Gastroesophageal sphincter (tissue), 4 donors: ENCODE results near the gene COL11A1. TPM values are rescaled to one million over a fixed set of nuclear protein-coding genes. Genes with fewer than 3 reads are reported as not detected.

Source experiments
- ATAC-seq: fragments of 150-250 bp; one replicate; pipeline ENCODE4 v1.9.1; 2016; ENCODE audit warnings: mild to moderate bottlenecking, moderate library complexity
- H3K27ac ChIP-seq, 4 donors: fragments of 200-600 bp; sonication (generic) in 3 of 4; 1 replicate in 3 of 4; 2 replicates in 1 of 4; pipeline ENCODE4 v1.5.1; 2016 to 2019
- H3K27me3 ChIP-seq: fragments of 200-600 bp; sonication (generic); one replicate; pipeline ENCODE4 v1.5.1; 2019
- H3K36me3 ChIP-seq, 2 donors: fragments of 200-600 bp; sonication (generic); one replicate each; pipeline ENCODE4 v1.5.1; 2019; ENCODE audit warnings: control low read depth in 1 of 2
- H3K4me1 ChIP-seq, 3 donors: fragments of 200-600 bp; sonication (generic); 1 replicate in 2 of 3; 2 replicates in 1 of 3; pipeline ENCODE4 v1.5.1; 2016 to 2019; ENCODE audit warnings: control low read depth in 2 of 3
- H3K4me3 ChIP-seq, 2 donors: fragments of 200-600 bp; sonication (generic); one replicate each; pipeline ENCODE4 v1.5.1; 2019; ENCODE audit warnings: mild to moderate bottlenecking in 1 of 2, moderate library complexity in 1 of 2
- H3K9me3 ChIP-seq, 3 donors: fragments of 200-600 bp; sonication (generic); one replicate each; pipeline ENCODE4 v1.5.1; 2017 to 2019; ENCODE audit warnings: control low read depth in 2 of 3
- EP300 ChIP-seq: sonication (generic); formaldehyde crosslinking; IDR thresholded peaks from one replicate; pipeline ENCODE4 v1.6.1; 2017; ENCODE audit warnings: antibody characterized with exemption, mild to moderate bottlenecking
- POLR2A ChIP-seq, 2 donors: fragments of 450-650 bp; IDR thresholded peaks; one replicate each; pipeline ENCODE4 v1.6.1; 2017; ENCODE audit warnings: antibody characterized with exemption in 2 of 2, mild to moderate bottlenecking in 2 of 2, moderate library complexity in 1 of 2
- POLR2AphosphoS5 ChIP-seq: sonication (generic); formaldehyde crosslinking; IDR thresholded peaks from one replicate; pipeline ENCODE4 v1.6.1; 2017; ENCODE audit warnings: antibody characterized with exemption
- WGBS, 2 donors: methylation state at CpG; one replicate each; pipeline ENCODE4 v1.1.5; 2018; ENCODE audit warnings: low coverage in 1 of 2; 5-methylcytosine and 5-hydroxymethylcytosine counted together
- total RNA-seq, 4 donors: library from RNA; depleted of rRNA; stranded (reverse); fragments of >200 nt; gene quantifications; one replicate each; pipeline ENCODE4 v1.1.0, GENCODE V29; 2016
- TF ChIP-seq, protein P1 (sequence below), 4 experiments: fragments of 200-600 bp in 2 of 4; fragments of 450-650 bp in 2 of 4; sonication (generic) in 1 of 4; IDR thresholded peaks; one replicate each; pipeline ENCODE4 v1.5.1; 2017 to 2019; ENCODE audit warnings: antibody characterized with exemption in 4 of 4, mild to moderate bottlenecking in 2 of 4, moderate library complexity in 2 of 4

The COL11A1 gene
- total RNA-seq, 4 donors from 2014 or later = 0.19 TPM; not detected in 3

DNA sequence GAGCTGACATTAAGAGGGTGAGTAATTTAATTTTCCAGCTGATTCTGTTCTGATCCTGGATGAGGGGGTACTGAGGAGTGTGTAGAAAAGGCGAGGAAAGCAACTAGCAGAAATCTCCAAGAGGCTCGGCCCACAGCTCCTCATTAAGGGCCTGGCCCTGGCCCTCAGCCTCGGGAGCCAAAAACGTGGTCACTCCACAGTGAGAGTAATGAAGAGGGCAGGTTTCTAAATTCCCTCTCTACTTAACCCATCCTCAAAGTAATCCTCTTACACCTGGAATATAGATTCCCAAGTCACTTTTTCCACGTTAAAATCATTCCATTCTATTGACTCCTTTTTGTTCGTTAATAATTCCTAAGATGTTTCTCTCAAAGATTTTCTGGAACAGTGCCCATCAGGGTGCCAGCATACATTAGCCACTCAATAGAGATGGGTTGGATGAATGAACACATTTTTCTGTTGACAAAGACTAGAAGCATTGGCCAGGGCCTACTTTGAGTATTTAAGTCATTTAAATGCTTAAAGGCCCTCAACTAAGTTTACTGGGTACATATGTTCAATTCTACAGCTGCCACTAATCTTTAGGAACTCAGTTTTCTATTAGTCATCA lies 1.1 kb upstream of the COL11A1 start:
- WGBS, 2 donors = 72 to 74% methylated on average over 6 of the region's 6 CpGs
- H3K36me3 ChIP-seq = no peaks in the 10 kb centered on the region
- no peak for ATAC-seq
- no peak for TF ChIP-seq POLR2A (IDR thresholded peaks at IDR 0.05)
- TF ChIP-seq EP300 = no peak
- TF ChIP-seq, protein P1, sequence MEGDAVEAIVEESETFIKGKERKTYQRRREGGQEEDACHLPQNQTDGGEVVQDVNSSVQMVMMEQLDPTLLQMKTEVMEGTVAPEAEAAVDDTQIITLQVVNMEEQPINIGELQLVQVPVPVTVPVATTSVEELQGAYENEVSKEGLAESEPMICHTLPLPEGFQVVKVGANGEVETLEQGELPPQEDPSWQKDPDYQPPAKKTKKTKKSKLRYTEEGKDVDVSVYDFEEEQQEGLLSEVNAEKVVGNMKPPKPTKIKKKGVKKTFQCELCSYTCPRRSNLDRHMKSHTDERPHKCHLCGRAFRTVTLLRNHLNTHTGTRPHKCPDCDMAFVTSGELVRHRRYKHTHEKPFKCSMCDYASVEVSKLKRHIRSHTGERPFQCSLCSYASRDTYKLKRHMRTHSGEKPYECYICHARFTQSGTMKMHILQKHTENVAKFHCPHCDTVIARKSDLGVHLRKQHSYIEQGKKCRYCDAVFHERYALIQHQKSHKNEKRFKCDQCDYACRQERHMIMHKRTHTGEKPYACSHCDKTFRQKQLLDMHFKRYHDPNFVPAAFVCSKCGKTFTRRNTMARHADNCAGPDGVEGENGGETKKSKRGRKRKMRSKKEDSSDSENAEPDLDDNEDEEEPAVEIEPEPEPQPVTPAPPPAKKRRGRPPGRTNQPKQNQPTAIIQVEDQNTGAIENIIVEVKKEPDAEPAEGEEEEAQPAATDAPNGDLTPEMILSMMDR (IDR thresholded peaks at IDR 0.05) = no peak
- no peak for TF ChIP-seq POLR2AphosphoS5
- peaks cover 0 to 25% (median 6%) of the 10 kb centered on the region in 3 donors for H3K4me1 ChIP-seq
- no peak overlapping the region for H3K4me3 ChIP-seq
- H3K27me3 ChIP-seq = peaks cover 3% of the 10 kb centered on the region
- H3K27ac ChIP-seq = no peak overlapping the region
- H3K9me3 ChIP-seq = no peaks in the 10 kb centered on the region

- no peak overlapping the region for H3K27ac ChIP-seq
- TF ChIP-seq, protein P1 (IDR thresholded peaks at IDR 0.05) = no peak
- no peak for TF ChIP-seq POLR2AphosphoS5
- TF ChIP-seq POLR2A (IDR thresholded peaks at IDR 0.05) = no peak
- no peak for TF ChIP-seq EP300
- H3K4me3 ChIP-seq = peak overlapping the region; percentile 14 to 47
- no peaks in the 10 kb centered on the region for H3K36me3 ChIP-seq
- 0 to 5% methylated on average over 4 to 14 of the region's 19 CpGs for WGBS, 2 donors
- H3K9me3 ChIP-seq = no peaks in the 10 kb centered on the region
- H3K4me1 ChIP-seq = peaks cover 0 to 25% (median 6%) of the 10 kb centered on the region in 3 donors
- no peak for ATAC-seq
- peaks cover 3% of the 10 kb centered on the region for H3K27me3 ChIP-seq
Observed at GRCh38 chr1:103107741-103108375, 464 bp downstream of the COL11A1 start.

- 1 to 6% methylated on average over 9 of the region's 23 CpGs for WGBS, 2 donors
- peak; percentile 73 for ATAC-seq
- no peak overlapping the region for H3K27ac ChIP-seq
- TF ChIP-seq EP300 (no peak), POLR2A (IDR thresholded peaks at IDR 0.05) (no peak), POLR2AphosphoS5 (no peak)
- TF ChIP-seq, protein P1 (IDR thresholded peaks at IDR 0.05) = peak in 3 of 4 experiments; percentile 16 to 53 (median 37)
- peak overlapping the region; percentile 18 to 47 for H3K4me3 ChIP-seq
- peaks cover 0 to 25% (median 6%) of the 10 kb centered on the region in 3 donors for H3K4me1 ChIP-seq
- H3K9me3 ChIP-seq = no peaks in the 10 kb centered on the region
- no peaks in the 10 kb centered on the region for H3K36me3 ChIP-seq
- H3K27me3 ChIP-seq = peaks cover 3% of the 10 kb centered on the region
Observed at GRCh38 chr1:103106426-103107341, 1.6 kb downstream of the COL11A1 start.

- 0% methylated on average over 1 of the region's 1 CpG; no CpG with 5 or more reads in 1 of the 2 donors for WGBS, 2 donors
Observed at GRCh38 chr1:103101399-103101798, 6.9 kb downstream of the COL11A1 start.

More at GRCh38 chr1:103101399-103101798, 6.9 kb downstream of the COL11A1 start:
- Histone ChIP-seq H3K4me3 (no peak overlapping the region), H3K27ac (no peak overlapping the region), H3K9me3 (no peaks in the 10 kb centered on the region), H3K27me3 (no peaks in the 10 kb centered on the region), H3K36me3 (no peaks in the 10 kb centered on the region), H3K4me1 (peaks cover 0 to under 1% (median 0%) of the 10 kb centered on the region in 3 donors)
- TF ChIP-seq EP300 = no peak
- TF ChIP-seq POLR2A (IDR thresholded peaks at IDR 0.05) = no peak
- TF ChIP-seq, protein P1 (IDR thresholded peaks at IDR 0.05) = no peak
- TF ChIP-seq POLR2AphosphoS5 = no peak
- no peak for ATAC-seq
